SU-DHL-6 (cell line): ENCODE measurements around the gene RPS6KA5.

ENCODE experiments used
- EZH2phosphoT487 ChIP-seq: fragments of 200-600 bp; sonication (generic), shearing (Covaris generic); conservative IDR thresholded peaks from 2 replicates; pipeline ENCODE4 v1.6.1; 2018; ENCODE audit warnings: mild to moderate bottlenecking, antibody characterized with exemption, low read length, moderate library complexity, mixed read lengths
- TF ChIP-seq, protein P1 (sequence below): fragments of 200-600 bp; sonication (generic); IDR thresholded peaks from one replicate; pipeline ENCODE4 v1.5.1; 2017; ENCODE audit warnings: antibody characterized with exemption, mild to moderate bottlenecking, low read length, moderate library complexity; ENCODE audit not compliant: insufficient read depth, poor library complexity, severe bottlenecking

DNA sequence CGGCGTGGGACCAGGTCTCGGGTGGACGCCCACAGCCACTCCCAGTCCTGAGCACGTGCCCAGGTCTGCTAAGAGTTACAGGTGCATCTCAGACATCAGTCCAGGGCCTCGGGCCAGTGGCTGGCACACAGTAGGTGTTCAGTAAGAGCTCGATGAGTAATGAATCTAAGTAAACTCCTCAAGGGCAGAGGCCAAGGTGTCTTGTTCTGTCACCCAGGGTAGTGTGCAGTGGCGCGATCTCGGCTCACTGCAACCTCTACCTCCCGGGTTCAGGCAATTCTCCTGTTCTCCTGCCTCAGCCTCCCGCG is 255.4 kb downstream of the RPS6KA5 start:
- no peak for TF ChIP-seq EZH2phosphoT487
- TF ChIP-seq, protein P1, sequence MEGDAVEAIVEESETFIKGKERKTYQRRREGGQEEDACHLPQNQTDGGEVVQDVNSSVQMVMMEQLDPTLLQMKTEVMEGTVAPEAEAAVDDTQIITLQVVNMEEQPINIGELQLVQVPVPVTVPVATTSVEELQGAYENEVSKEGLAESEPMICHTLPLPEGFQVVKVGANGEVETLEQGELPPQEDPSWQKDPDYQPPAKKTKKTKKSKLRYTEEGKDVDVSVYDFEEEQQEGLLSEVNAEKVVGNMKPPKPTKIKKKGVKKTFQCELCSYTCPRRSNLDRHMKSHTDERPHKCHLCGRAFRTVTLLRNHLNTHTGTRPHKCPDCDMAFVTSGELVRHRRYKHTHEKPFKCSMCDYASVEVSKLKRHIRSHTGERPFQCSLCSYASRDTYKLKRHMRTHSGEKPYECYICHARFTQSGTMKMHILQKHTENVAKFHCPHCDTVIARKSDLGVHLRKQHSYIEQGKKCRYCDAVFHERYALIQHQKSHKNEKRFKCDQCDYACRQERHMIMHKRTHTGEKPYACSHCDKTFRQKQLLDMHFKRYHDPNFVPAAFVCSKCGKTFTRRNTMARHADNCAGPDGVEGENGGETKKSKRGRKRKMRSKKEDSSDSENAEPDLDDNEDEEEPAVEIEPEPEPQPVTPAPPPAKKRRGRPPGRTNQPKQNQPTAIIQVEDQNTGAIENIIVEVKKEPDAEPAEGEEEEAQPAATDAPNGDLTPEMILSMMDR, result no peak
